OCI-LY3 (cell line): Measurements from ENCODE around the gene ACAD9.
A peak's percentile ranks its signal among the peaks of the same experiment; 100 is the strongest.

ENCODE experiments used
- H2AFZ ChIP-seq: fragments of 200-600, 300-600 bp; shearing (Covaris generic); 2 replicates; pipeline ENCODE4 v1.6.0; 2014; ENCODE audit warnings: antibody characterized with exemption, low read depth, low read length
- H3K27ac ChIP-seq: fragments of 200-600, 300-600 bp; sonication (generic); 2 replicates; pipeline ENCODE4 v1.5.1; 2014; ENCODE audit warnings: mild to moderate bottlenecking, low read length, moderate library complexity, mixed read lengths
- H3K27me3 ChIP-seq: fragments of 200-600, 300-600 bp; sonication (generic); 2 replicates; pipeline ENCODE4 v1.6.1; 2014; ENCODE audit warnings: low read depth, low read length, mixed read lengths
- H3K36me3 ChIP-seq: fragments of 200-600, 300-600 bp; sonication (generic); replicated peaks from 2 replicates; pipeline ENCODE3; 2014; ENCODE audit warnings: low read depth, low read length, mixed read lengths
- H3K4me1 ChIP-seq: fragments of 300-600, 200-600 bp; sonication (generic); 2 replicates; pipeline ENCODE4 v1.6.1; 2014; ENCODE audit warnings: low read length, mixed read lengths
- H3K4me2 ChIP-seq: fragments of 200-600, 300-600 bp; sonication (generic); 2 replicates; pipeline ENCODE4 v1.6.1; 2014; ENCODE audit warnings: low read length, mixed read lengths
- H3K4me3 ChIP-seq: fragments of 300-600, 200-600 bp; sonication (generic); 2 replicates; pipeline ENCODE4 v1.5.1; 2014; ENCODE audit warnings: antibody characterized with exemption, mild to moderate bottlenecking, low read length, moderate library complexity
- H3K79me2 ChIP-seq: fragments of 300-600, 200-600 bp; shearing (Covaris generic); 2 replicates; pipeline ENCODE4 v1.6.1; 2014; ENCODE audit warnings: mild to moderate bottlenecking, low read length, mixed read lengths
- H3K9ac ChIP-seq: fragments of 300-600, 200-600 bp; shearing (Covaris generic); 2 replicates; pipeline ENCODE4 v1.6.0; 2014; ENCODE audit warnings: mild to moderate bottlenecking, low read length, moderate library complexity
- H3K9me3 ChIP-seq: fragments of 200-600, 300-600 bp; shearing (Covaris generic); 2 replicates; pipeline ENCODE4 v1.6.1; 2014; ENCODE audit warnings: low read length, mixed read lengths; ENCODE audit not compliant: insufficient read depth
- H4K20me1 ChIP-seq: fragments of 200-600, 300-600 bp; sonication (generic); 2 replicates; pipeline ENCODE4 v1.6.1; 2016; ENCODE audit warnings: low read length, mixed read lengths; ENCODE audit not compliant: insufficient read depth
- EZH2phosphoT487 ChIP-seq: fragments of 200-600 bp; shearing (Covaris generic); IDR thresholded peaks from 2 replicates; pipeline ENCODE4 v1.6.1; 2018; ENCODE audit warnings: antibody characterized with exemption, mixed run types, low read depth
- TF ChIP-seq, protein P1 (sequence below): fragments of 200-600, 300-600 bp; sonication (generic); IDR thresholded peaks from 2 replicates; pipeline ENCODE4 v1.5.1; 2014; ENCODE audit warnings: antibody characterized with exemption, low read length, low read depth

Gene ACAD9

DNA sequence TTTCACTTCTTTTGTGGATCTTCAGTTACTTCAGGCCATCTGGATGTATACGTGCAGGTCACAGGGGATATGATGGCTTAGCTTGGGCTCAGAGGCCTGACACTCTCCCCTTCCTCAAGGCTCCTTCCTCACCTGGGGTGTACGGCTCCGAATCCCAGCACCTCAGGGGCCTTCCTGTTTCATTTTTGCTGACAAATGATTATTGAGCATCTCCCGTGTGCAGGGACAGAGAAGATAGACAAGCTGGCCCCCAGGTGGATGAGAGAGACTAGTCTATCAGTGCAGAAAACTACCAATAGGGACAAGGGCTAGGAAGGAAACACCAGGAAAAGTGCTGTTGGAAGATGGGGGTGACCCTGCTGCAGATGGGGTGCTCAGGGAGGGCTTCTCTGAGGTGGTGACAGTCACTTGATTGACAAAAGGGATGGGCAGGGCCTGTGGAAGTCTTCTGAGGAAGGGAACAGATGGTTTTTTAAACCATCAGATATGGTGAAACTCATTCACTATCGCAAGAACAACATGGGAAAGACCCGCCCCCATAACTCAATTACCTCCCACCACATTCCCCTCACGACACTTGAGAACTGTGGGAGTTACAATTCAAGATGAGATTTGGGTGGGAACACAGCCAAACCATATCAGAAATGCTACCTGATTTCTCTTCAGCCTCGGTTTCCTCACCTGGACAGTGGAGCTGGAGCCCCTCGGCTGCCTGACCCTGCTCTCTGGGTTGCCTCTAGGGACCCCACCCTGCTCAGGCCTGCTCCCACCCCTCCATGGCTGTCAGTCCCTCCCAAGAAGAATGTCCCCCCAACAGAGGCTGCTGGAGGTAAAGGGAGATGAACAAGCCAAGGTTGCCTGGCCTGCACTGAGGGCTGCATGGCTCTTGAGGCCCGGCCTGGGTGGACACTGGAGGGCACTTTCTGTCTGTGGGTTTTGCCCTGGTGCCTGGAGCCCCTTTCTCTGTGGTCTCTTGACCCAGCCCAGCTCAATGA, 37.2 kb upstream of the ACAD9 start:
- H3K9me3 ChIP-seq = no peaks in the 10 kb centered on the region
- H2AFZ ChIP-seq = no peak overlapping the region
- no peaks in the 10 kb centered on the region for H3K36me3 ChIP-seq
- H3K9ac ChIP-seq = no peak overlapping the region
- TF ChIP-seq EZH2phosphoT487 = no peak
- TF ChIP-seq, protein P1, sequence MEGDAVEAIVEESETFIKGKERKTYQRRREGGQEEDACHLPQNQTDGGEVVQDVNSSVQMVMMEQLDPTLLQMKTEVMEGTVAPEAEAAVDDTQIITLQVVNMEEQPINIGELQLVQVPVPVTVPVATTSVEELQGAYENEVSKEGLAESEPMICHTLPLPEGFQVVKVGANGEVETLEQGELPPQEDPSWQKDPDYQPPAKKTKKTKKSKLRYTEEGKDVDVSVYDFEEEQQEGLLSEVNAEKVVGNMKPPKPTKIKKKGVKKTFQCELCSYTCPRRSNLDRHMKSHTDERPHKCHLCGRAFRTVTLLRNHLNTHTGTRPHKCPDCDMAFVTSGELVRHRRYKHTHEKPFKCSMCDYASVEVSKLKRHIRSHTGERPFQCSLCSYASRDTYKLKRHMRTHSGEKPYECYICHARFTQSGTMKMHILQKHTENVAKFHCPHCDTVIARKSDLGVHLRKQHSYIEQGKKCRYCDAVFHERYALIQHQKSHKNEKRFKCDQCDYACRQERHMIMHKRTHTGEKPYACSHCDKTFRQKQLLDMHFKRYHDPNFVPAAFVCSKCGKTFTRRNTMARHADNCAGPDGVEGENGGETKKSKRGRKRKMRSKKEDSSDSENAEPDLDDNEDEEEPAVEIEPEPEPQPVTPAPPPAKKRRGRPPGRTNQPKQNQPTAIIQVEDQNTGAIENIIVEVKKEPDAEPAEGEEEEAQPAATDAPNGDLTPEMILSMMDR = no peak
- no peak overlapping the region for H3K27ac ChIP-seq
- H3K4me1 ChIP-seq = peaks cover 14% of the 10 kb centered on the region
- H3K4me3 ChIP-seq = no peak overlapping the region
- H3K79me2 ChIP-seq = no peaks in the 10 kb centered on the region
- H3K27me3 ChIP-seq = no peaks in the 10 kb centered on the region
- H4K20me1 ChIP-seq = no peaks in the 10 kb centered on the region
- no peak overlapping the region for H3K4me2 ChIP-seq

DNA sequence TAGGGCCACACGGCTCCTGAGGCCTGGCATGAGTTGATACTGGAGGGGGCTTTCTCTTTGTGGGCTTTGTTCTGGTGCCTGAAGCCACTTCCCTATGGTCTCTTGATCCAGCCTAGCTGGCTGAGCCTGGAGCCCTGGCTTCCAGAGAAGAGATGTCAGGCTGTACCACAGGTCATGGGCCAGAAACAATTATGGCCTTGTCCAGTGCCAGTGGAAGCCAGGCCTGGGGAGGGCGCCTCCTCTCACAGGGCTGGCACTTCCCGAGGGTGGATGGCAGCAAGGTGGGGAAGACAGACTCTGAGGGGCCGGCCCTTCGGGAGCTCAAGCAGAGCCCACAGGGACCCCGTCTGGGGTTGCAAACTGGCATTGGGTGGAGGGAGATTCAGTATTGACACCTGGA, 34.9 kb upstream of the ACAD9 start:
- Histone ChIP-seq H3K9me3 (no peaks in the 10 kb centered on the region), H3K4me2 (no peak overlapping the region), H3K9ac (no peak overlapping the region), H3K27ac (no peak overlapping the region), H3K4me3 (no peak overlapping the region), H3K79me2 (no peaks in the 10 kb centered on the region), H3K27me3 (no peaks in the 10 kb centered on the region), H4K20me1 (no peaks in the 10 kb centered on the region), H3K36me3 (no peaks in the 10 kb centered on the region), H3K4me1 (peaks cover 14% of the 10 kb centered on the region), H2AFZ (no peak overlapping the region)
- TF ChIP-seq, protein P1 = no peak
- no peak for TF ChIP-seq EZH2phosphoT487

DNA sequence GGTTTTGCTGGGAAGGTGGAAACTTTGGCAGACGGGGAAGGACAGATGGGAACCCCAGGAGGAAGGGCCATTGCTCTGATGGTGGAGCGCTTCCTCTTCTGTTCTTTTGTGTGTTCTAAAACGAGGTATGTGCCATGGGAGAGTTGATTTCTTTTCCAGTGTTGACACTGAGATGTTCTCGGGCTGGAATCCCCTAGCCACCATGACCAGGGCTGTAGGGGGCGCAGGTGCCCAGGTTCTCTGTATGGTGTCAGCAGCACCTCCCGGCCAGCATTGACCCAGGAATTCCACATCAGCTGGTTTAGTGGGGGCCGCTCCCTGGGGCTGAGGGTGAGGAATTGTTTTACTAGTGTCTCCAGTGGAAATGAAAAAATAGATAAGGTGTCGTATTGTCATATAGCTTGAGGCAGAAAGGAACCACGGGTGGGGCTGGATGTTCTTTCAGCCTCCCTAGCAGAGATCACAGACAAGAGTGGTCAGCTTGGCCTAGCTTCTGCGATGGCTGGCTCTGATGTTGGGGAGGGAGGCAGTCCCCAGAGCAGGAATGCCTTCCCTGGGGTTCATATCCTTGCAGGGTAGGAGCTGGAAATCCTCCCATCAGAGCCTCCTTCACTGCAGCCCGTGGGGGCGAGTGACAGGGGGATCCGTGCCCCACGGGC, 34.2 kb upstream of the ACAD9 start:
- Histone ChIP-seq H3K36me3 (no peaks in the 10 kb centered on the region), H4K20me1 (no peaks in the 10 kb centered on the region), H3K4me2 (peak overlapping the region; percentile 94), H3K9ac (peak overlapping the region; percentile 70; the same call in 1 of the 2 replicates), H3K27me3 (no peaks in the 10 kb centered on the region), H3K27ac (no peak overlapping the region), H3K4me3 (peak overlapping the region; percentile 83), H3K79me2 (no peaks in the 10 kb centered on the region), H3K9me3 (no peaks in the 10 kb centered on the region), H3K4me1 (peaks cover 14% of the 10 kb centered on the region), H2AFZ (peak overlapping the region; percentile 97; the same call in 1 of the 2 replicates)
- TF ChIP-seq EZH2phosphoT487 = no peak
- TF ChIP-seq, protein P1 = peak; percentile 54
